Bronchial epithelial cell (primary cell): Measurements from ENCODE around the gene RRAS2. TPM values are rescaled to one million over a fixed set of nuclear protein-coding genes. Genes with fewer than 3 reads are reported as not detected.

ENCODE experiments used
- DNase-seq: peaks from one replicate; pipeline ENCODE4 v3.0.0-alpha.2; 2010; ENCODE audit warnings: low read depth
- FAIRE-seq: peaks from 2 replicates; lab custom pipeline; 2011; peaks lifted over from hg19 to GRCh38; lab: Jason Lieb, UNC
- H3K27me3 ChIP-seq: 2 replicates; pipeline ENCODE4 v1.5.1; 2011; ENCODE audit warnings: low read length; ENCODE audit not compliant: control insufficient read depth, insufficient read depth
- H3K36me3 ChIP-seq: 2 replicates; pipeline ENCODE4 v1.5.1; 2011; ENCODE audit warnings: low read length; ENCODE audit not compliant: control insufficient read depth, insufficient read depth
- H3K4me3 ChIP-seq: 2 replicates; pipeline ENCODE4 v1.5.1; 2011; ENCODE audit warnings: mild to moderate bottlenecking, low read depth, low read length, control low read depth
- total RNA-seq: library from RNA; depleted of rRNA; stranded (reverse); fragments of >200 nt; gene quantifications from 2 replicates; pipeline ENCODE4 v1.2.1, GENCODE V29; 2014
- TF ChIP-seq, protein P1 (sequence below): IDR thresholded peaks from 2 replicates; pipeline ENCODE4 v1.5.1; 2011; ENCODE audit warnings: mild to moderate bottlenecking, moderate library complexity, low read length, control low read depth, inconsistent platforms; ENCODE audit not compliant: insufficient read depth, severe bottlenecking

The RRAS2 gene
- total RNA-seq, 1 donor from 2014 or later, result 235 TPM

DNA sequence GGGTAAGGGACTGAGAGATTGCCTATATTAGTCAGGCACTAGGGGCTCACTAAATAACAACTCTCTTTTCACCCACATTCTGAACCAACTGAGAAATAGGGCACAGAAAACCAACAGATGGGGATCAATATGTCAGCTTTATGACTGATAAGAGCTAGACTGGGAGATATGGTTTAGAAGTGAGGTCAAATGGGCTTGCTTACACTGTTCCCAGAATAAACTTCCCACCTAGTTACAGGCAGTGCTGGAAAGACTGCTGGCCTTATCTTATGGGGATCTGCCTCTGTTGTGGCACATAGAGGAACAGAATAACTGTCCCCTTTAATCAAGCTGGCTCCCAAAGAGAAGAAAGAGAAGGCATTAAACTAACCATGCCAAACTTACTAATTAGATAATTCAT lies 10.6 kb upstream of the RRAS2 start:
- TF ChIP-seq, protein P1, sequence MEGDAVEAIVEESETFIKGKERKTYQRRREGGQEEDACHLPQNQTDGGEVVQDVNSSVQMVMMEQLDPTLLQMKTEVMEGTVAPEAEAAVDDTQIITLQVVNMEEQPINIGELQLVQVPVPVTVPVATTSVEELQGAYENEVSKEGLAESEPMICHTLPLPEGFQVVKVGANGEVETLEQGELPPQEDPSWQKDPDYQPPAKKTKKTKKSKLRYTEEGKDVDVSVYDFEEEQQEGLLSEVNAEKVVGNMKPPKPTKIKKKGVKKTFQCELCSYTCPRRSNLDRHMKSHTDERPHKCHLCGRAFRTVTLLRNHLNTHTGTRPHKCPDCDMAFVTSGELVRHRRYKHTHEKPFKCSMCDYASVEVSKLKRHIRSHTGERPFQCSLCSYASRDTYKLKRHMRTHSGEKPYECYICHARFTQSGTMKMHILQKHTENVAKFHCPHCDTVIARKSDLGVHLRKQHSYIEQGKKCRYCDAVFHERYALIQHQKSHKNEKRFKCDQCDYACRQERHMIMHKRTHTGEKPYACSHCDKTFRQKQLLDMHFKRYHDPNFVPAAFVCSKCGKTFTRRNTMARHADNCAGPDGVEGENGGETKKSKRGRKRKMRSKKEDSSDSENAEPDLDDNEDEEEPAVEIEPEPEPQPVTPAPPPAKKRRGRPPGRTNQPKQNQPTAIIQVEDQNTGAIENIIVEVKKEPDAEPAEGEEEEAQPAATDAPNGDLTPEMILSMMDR, result no peak
- no peak overlapping the region for H3K4me3 ChIP-seq
- DNase-seq, result no peak
- no peak for FAIRE-seq
- H3K27me3 ChIP-seq, result no peaks in the 10 kb centered on the region
- no peaks in the 10 kb centered on the region for H3K36me3 ChIP-seq

DNA sequence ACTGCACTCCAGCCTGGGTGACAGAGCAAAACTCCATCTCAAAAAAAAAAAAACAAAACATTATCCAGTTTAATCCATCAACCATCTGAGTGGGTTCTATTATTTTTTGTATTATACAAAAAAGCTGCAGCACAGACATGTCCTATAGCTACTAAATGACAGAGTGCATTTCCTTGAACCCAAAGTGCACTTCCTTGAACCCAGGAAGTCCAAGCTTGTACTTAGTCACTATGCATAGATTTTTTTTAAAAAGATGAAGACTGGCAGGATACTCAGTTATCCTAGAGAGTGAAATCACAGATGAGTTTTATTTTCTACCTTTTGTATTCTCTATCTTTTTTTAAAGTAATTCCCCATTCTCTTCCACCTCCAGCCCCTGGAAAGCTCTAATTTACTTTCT lies 8.0 kb upstream of the RRAS2 start:
- H3K36me3 ChIP-seq, result no peaks in the 10 kb centered on the region
- FAIRE-seq (no peak), DNase-seq (no peak)
- TF ChIP-seq, protein P1, result no peak
- H3K4me3 ChIP-seq, result no peak overlapping the region
- no peaks in the 10 kb centered on the region for H3K27me3 ChIP-seq

DNA sequence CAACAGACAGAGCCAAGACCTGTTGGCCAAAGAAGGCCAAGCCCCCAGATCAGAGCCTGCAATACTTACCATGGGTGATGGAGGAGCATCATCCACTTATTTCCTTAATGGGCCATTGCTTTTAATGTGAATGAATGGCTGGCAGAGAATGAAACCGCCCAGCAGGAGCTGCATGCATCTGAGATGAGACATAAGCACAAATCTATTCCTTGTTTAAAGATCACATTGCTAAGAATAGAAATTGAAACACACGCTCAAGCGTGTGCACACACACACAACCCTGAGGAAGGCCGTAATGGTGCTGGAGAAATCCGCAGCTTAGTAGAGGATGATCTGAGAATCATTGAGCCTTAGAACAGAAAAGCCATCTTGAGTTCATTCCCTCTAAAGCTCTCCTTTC lies 5.3 kb upstream of the RRAS2 start:
- DNase-seq, result no peak
- TF ChIP-seq, protein P1, result no peak
- no peaks in the 10 kb centered on the region for H3K27me3 ChIP-seq
- no peak overlapping the region for H3K4me3 ChIP-seq
- no peak for FAIRE-seq
- no peaks in the 10 kb centered on the region for H3K36me3 ChIP-seq

DNA sequence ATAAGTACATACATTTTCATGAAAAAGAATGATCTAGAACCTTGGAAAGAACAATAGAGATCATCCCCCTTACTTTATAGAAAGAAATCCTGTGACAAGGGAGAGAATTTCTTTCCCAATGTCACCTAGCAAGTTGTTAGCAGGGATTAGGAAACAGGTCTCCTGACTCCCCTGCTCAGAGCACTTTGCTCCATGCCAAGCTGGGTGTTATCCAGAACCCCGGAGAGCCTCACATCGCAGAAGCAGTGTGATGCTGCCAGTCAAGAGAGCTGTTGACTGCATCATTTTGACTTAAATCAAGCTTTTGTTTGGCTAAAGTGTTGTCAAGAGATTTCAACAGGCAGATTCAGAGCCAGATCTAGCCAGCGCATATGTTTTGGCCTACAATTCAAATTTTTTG lies 3.6 kb upstream of the RRAS2 start:
- no peak for FAIRE-seq
- no peaks in the 10 kb centered on the region for H3K36me3 ChIP-seq
- TF ChIP-seq, protein P1, result no peak
- DNase-seq, result no peak
- H3K4me3 ChIP-seq, result no peak overlapping the region
- no peaks in the 10 kb centered on the region for H3K27me3 ChIP-seq

DNA sequence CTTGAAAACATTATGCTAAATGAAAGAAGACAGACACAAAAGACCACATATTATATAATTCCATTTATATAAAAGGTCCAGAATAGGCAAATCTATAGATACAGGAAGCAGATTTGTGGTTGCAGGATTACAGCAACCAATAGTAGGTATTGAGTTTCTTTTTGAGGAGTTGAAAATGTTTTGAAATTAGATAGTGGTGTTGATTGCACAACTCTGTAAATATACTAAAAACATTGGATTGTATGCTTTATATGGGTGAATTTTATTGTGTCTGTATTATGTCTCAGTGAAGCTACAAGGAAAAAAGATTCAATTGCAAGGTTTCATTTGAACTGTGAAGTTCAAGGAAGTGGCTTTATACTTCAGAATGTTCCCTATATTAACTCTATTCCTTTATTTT lies 3.0 kb upstream of the RRAS2 start:
- DNase-seq, result peak; percentile 42
- no peak for FAIRE-seq
- Histone ChIP-seq H3K36me3 (no peaks in the 10 kb centered on the region), H3K27me3 (no peaks in the 10 kb centered on the region), H3K4me3 (no peak overlapping the region)
- TF ChIP-seq, protein P1, result no peak

DNA sequence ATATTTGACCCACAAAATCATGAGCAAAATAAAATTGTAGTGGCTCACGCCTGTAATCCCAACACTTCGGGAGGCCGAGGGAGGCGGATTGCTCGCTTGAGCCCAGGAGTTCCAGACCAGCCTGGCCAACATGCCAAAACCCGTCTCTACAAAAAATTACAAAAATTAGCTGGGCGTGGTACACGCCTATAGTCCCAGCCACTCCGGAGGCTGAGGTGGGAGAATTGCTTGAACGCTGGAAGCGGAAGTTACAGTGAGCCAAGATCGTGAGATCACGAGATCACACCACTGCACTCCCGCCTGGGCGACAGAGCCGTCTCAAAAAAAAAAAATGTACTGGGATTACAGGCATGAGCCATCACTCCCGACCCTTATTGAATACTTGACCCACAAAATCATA lies 2.0 kb upstream of the RRAS2 start:
- FAIRE-seq (no peak), DNase-seq (no peak)
- Histone ChIP-seq H3K36me3 (no peaks in the 10 kb centered on the region), H3K4me3 (no peak overlapping the region), H3K27me3 (no peaks in the 10 kb centered on the region)
- TF ChIP-seq, protein P1, result no peak
